Activated naive CD8-positive, alpha-beta T cell treated with anti-CD3 and anti-CD28 coated beads, Interleukin-2, amount 10 ng/mL, durations not matched to agents 7 days and 5 days (primary cell): ENCODE measurements around the gene DOCK10. TPM values are rescaled to one million over a fixed set of nuclear protein-coding genes. Genes with fewer than 3 reads are reported as not detected.

Experiments
- ATAC-seq: fragments of 150-1000 bp; cut with Tn5 transposase; one replicate; pipeline ENCODE4 v1.10.0; 2021; ENCODE audit warnings: low read depth, moderate library complexity
- POLR2A ChIA-PET: fragments of 350-600 bp; sonication (Branson Sonifier 250); formaldehyde crosslinking; loops from one replicate; lab custom pipeline; 2021; ENCODE audit warnings: antibody characterized with exemption; lab: Charles Lee
- DNase-seq: peaks from one replicate; pipeline ENCODE4 v3.0.0; 2021
- H3K27ac Mint-ChIP-seq: one replicate; pipeline ENCODE4 v1.8.0; 2022; ENCODE audit warnings: mild to moderate bottlenecking, mixed read lengths
- H3K27me3 Mint-ChIP-seq: one replicate; pipeline ENCODE4 v1.8.0; 2022; ENCODE audit warnings: mild to moderate bottlenecking, moderate library complexity, mixed read lengths
- H3K36me3 Mint-ChIP-seq: one replicate; pipeline ENCODE4 v1.8.0; 2021; ENCODE audit warnings: mild to moderate bottlenecking, mixed read lengths
- H3K4me1 Mint-ChIP-seq: one replicate; pipeline ENCODE4 v1.8.0; 2021; ENCODE audit warnings: mixed read lengths
- H3K4me3 Mint-ChIP-seq: one replicate; pipeline ENCODE4 v1.8.0; 2022; ENCODE audit warnings: mild to moderate bottlenecking, moderate library complexity, mixed read lengths
- H3K9me3 Mint-ChIP-seq: one replicate; pipeline ENCODE4 v1.8.0; 2021; ENCODE audit warnings: mixed read lengths
- total RNA-seq, 2 experiments: library from RNA; stranded (reverse); gene quantifications; one replicate each; pipeline ENCODE4 v1.2.3, GENCODE V29; 2021

DOCK10 gene
- 100 to 1,000 TPM; 259 to 273 TPM for total RNA-seq

DNA sequence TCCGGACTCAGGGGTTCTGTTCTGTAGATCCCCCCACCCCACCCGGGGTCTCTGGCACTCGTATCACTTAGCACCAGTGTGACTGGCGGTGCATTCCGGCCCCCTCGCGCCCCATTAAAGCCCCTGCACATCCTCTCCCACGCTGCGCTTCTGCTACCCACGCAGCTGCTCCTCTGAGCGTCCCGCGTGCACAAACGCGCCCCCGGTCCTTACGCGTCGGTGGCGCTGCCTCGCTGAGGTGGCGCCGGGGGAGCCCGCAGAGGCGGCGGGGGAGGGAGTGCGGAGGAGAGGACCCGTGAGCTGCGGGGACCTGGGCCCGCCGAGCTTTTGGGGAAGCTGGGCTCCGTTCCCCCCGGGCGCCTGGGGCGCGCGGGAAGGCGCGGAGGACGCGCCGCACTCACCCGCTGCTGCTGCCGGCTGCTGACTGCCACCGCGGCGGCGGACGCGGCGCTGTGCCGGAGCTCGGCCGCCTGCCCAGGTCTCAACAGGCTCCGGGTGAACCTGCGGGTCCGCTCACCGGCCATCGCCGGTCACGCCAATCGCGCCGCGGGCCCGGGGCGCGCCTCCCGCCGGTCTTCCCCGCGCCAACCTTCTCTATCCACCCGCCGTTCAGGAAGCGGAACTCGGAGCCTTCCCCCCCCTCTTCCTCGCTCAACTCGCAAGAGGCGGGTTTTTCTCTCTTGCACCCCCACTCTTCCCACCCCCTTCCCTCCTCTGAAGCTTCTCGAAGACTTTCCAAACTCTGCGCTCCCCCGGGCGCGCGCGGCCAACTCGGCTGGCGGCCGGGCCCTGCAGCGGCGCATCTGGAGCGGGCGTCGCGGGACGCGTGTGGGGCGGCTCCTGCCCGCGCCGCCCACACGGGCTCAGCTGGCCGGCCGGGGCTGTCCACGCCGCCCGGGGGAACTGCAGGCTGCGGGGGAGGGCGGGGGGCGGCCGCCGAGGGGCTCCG lies at the start of gene DOCK10:
Gene DOCK10 (minus strand): TSS at position 618 of the 949 bp plus-strand sequence. CDS start 94 bp downstream, at position 524.
- Mint-ChIP-seq H3K4me1 (peaks cover 35% of the 10 kb centered on the region), H3K9me3 (no peaks in the 10 kb centered on the region), H3K4me3 (peak within 1 kb of the TSS; percentile 95), H3K27ac (peak within 1 kb of the TSS; percentile 96), H3K36me3 (peaks cover 16% of the 10 kb centered on the region), H3K27me3 (peaks cover 20% of the 10 kb centered on the region)
- peak; percentile 48 for ATAC-seq
- POLR2A ChIA-PET, result interaction anchor here (0.6 to 7.3 kb wide), 11 partner anchors 11 to 282 kb away, joined by 3 to 134 read pairs (median 3); no protein-coding TSS in a partner anchor
- DNase-seq, result peak; percentile 75

DNA sequence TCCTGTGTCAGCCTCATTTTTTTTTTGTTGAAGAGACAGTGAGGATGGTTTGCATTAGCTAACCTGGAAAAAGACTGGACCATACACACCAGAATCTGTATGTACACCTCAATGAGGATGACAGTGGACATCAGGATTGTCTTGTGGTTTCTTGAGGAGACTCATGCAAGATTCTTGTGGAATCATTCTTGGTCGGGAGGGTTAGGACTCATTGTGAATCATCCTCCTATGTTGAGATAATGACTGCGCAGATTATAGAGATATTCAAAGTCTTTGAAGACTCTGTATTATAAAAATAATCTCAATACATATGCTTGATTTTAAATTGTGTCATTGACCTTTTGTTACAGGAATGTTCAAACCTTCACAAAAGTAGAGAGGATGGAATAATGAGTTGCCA lies 49.1 kb upstream of the DOCK10 start:
- POLR2A ChIA-PET, result no interaction called here
- Mint-ChIP-seq H3K36me3 (peaks cover 5% of the 10 kb centered on the region), H3K27ac (no peak overlapping the region), H3K4me3 (no peak overlapping the region), H3K4me1 (peaks cover 4% of the 10 kb centered on the region), H3K27me3 (no peaks in the 10 kb centered on the region), H3K9me3 (peaks cover 3% of the 10 kb centered on the region)
- no peak for ATAC-seq
- no peak for DNase-seq

DNA sequence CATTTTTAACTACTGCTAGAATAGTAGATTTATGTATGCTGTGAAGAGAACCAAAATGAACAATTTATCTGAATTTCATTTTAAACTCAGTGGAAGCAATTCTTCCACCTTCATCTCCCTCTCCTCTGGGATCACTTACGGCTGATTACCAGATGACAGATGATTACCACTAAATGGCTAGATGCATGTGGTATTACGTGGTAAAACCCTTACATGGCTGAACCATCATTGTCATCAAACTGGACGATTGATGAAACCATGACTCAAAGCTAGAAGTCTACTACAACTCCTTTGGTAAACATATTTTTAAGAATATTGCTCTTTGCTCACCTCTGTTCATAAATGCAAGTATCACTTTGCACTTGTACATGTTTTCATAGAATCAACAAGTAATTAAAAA lies 48.5 kb upstream of the DOCK10 start:
- Mint-ChIP-seq H3K27ac (no peak overlapping the region), H3K9me3 (peaks cover 3% of the 10 kb centered on the region), H3K4me1 (peaks cover 5% of the 10 kb centered on the region), H3K4me3 (no peak overlapping the region), H3K27me3 (no peaks in the 10 kb centered on the region), H3K36me3 (peaks cover 5% of the 10 kb centered on the region)
- no peak for DNase-seq
- no peak for ATAC-seq
- POLR2A ChIA-PET, result no interaction called here

DNA sequence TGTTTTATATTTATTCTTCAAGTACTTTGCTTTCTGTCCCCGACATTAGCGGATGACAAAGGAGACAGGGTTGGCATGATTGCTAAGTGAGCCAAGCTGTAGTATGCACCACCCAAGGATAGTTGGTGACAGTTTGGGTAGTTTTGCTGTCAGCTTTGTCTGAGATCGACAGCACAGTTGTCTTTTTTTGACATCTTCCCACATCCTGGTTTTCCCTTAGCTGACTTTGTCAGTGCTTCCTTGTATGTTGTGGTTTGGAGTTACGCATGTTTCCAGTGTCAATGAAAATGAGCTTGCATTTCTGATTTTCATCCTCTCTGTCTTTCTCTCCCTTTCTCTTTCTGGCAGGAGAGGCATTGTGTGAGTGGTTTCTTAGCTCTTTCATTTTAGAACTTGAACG lies 44.6 kb upstream of the DOCK10 start:
- no peak for DNase-seq
- no peak for ATAC-seq
- Mint-ChIP-seq H3K4me1 (peaks cover 5% of the 10 kb centered on the region), H3K27ac (peak overlapping the region; percentile 66), H3K9me3 (peaks cover 3% of the 10 kb centered on the region), H3K36me3 (peaks cover 3% of the 10 kb centered on the region), H3K27me3 (no peaks in the 10 kb centered on the region), H3K4me3 (peak overlapping the region; percentile 63)
- POLR2A ChIA-PET, result interaction anchor here (1.4 kb wide), 1 partner anchor 34 kb away, joined by 3 read pairs; no protein-coding TSS in a partner anchor

DNA sequence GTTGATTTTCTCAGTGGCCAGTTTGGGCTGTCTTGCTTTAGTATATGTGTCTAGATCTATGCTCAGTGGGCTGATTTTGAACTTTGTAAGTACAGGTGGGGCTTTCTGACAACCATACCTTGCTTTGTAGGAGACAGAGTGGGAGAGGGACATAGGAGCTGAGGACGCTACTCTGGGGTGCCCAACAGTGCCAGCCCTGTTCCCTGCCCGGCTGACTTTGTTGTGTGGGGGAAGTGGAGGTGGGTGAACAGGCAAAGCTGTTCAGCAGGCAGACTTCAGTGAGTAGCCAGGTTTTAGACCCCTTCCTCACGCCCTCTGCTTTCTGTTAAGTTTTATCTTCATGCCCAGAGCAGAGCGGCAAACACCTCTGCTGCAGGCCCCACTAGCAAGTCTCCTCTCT lies 44.2 kb upstream of the DOCK10 start:
- DNase-seq (no peak), ATAC-seq (no peak)
- H3K27ac Mint-ChIP-seq, result no peak overlapping the region
- POLR2A ChIA-PET, result interaction anchor here (1.4 kb wide), 1 partner anchor 34 kb away, joined by 3 read pairs; no protein-coding TSS in a partner anchor
- H3K27me3 Mint-ChIP-seq, result no peaks in the 10 kb centered on the region
- peaks cover 5% of the 10 kb centered on the region for H3K4me1 Mint-ChIP-seq
- peaks cover 3% of the 10 kb centered on the region for H3K9me3 Mint-ChIP-seq
- H3K4me3 Mint-ChIP-seq, result no peak overlapping the region
- H3K36me3 Mint-ChIP-seq, result peaks cover 3% of the 10 kb centered on the region

DNA sequence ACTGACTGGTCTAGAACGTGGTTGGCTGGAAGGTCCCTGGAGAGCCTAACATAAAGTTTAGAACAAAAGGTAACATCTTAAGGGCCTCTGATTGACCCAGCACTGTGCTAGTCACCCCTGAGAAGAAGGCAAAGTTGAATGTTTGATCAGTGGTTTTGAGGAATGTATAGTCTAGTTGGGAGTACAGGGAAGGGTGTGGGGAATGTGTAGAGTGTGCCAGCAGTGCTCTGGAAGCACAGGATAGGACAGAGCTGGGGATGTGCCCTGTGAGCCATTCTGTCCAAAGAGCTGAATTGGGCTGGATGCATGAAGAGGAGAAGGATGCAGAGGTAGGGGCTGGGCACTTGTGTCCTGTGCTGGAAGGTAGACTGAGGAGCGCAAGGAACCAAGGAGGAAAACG lies 41.0 kb upstream of the DOCK10 start:
- POLR2A ChIA-PET, result no interaction called here
- DNase-seq, result no peak
- no peak for ATAC-seq
- H3K36me3 Mint-ChIP-seq, result no peaks in the 10 kb centered on the region
- no peak overlapping the region for H3K27ac Mint-ChIP-seq
- H3K4me3 Mint-ChIP-seq, result no peak overlapping the region
- peaks cover 3% of the 10 kb centered on the region for H3K4me1 Mint-ChIP-seq
- H3K27me3 Mint-ChIP-seq, result no peaks in the 10 kb centered on the region
- H3K9me3 Mint-ChIP-seq, result peaks cover 3% of the 10 kb centered on the region

DNA sequence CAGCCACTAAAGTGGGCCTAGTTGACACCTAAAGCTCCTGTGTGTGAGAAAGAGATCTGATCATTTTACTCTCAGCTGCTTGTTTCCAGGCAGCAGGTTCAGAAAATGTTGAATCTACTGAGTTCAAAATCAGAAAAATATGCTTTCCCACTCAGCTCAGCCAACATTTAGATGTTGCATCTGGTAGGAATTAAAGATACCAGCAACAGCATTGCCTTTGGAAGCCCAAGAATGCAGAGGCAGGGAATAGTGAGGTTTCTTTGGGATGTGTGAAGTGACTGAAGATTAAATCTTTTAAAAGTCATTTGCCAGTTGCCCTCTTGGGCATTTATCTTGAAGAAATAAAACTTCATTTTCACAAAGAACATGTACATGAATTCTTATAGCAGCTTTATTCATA lies 33.9 kb upstream of the DOCK10 start:
- ATAC-seq (no peak), DNase-seq (no peak)
- peaks cover 3% of the 10 kb centered on the region for H3K9me3 Mint-ChIP-seq
- H3K4me3 Mint-ChIP-seq, result no peak overlapping the region
- H3K27me3 Mint-ChIP-seq, result peaks cover 2% of the 10 kb centered on the region
- H3K36me3 Mint-ChIP-seq, result peaks cover 1% of the 10 kb centered on the region
- H3K4me1 Mint-ChIP-seq, result no peaks in the 10 kb centered on the region
- POLR2A ChIA-PET, result no interaction called here
- H3K27ac Mint-ChIP-seq, result no peak overlapping the region

DNA sequence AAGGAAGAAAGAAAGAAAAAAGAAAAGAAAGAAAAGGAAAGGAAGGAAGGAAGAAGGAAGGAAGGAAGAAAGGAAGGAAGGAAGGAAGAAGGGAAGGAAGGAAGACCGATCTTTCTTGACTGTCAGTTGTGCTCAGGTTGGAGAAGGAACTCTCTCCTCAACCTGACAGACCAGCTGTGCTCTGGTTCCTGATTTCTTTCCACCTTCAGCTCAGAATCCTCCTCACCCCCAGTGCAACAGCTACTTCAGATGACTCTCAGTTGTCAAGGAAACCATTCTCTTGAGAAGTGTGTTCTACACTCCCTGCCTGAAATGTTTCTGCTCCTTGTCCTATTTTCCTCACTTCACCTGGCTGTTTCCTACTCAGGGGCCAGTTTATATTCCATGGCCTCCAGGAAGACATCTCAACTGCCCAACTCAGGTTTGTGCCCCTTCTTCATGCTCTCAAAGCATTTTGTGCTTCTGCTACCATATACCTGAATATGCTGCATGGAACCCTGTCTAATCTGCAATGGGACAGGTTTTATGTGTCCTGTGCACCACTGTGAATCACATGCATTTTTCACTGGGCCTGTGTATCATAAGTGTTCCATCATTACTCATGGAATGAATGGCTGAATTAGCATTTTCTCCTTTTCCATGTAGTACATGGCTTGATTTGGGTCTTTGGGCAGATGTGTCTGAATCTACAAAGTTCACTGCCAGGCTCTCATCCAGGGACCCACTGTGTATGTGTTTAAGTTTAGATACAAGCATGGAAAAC lies 32.8 kb upstream of the DOCK10 start:
- H3K27me3 Mint-ChIP-seq, result peaks cover 2% of the 10 kb centered on the region
- DNase-seq (no peak), ATAC-seq (no peak)
- peaks cover 2% of the 10 kb centered on the region for H3K9me3 Mint-ChIP-seq
- H3K36me3 Mint-ChIP-seq, result peaks cover 1% of the 10 kb centered on the region
- no peaks in the 10 kb centered on the region for H3K4me1 Mint-ChIP-seq
- no peak overlapping the region for H3K4me3 Mint-ChIP-seq
- no peak overlapping the region for H3K27ac Mint-ChIP-seq
- POLR2A ChIA-PET, result no interaction called here

DNA sequence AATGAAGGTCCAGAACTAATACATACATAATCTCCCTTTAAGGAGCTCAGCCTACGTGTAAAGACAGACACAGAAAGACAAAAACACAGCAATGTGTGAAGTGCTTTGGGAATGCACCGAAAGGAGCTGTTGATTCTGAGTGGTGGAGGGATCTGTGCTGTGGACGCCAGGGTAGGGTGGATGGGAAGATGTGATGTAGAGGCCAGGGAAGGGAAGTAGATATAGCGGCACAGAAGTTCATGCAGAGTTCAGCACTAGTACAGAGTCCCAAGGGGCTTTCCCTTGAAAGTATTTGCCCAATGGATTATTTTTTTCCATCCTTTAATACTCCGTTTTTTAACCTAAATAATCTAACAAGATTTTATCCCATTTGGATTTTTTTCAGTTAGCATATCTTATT lies 32.1 kb upstream of the DOCK10 start:
- POLR2A ChIA-PET, result no interaction called here
- Mint-ChIP-seq H3K9me3 (peaks cover 2% of the 10 kb centered on the region), H3K27me3 (peaks cover 2% of the 10 kb centered on the region), H3K4me3 (no peak overlapping the region), H3K4me1 (no peaks in the 10 kb centered on the region), H3K27ac (no peak overlapping the region), H3K36me3 (peaks cover 1% of the 10 kb centered on the region)
- DNase-seq (no peak), ATAC-seq (no peak)

DNA sequence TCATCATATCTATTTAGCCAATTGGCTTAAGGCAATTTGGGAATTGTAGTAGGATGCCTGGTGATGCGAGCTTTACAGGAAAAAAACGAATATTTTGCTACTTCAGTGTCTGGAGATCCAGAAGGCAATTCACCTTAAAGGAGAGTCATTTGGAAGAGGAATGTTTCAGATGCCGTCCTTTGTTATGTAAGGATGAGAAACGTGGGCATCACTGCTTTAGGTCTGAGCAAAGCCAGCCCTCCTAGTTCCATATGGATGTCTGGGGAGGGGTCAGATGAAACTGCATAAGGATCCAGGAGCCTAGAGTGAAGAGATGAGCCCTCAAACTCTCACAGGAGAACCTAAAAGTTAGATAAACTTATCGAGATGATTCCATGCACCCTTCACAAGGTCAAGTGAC lies 30.9 kb upstream of the DOCK10 start:
- H3K27me3 Mint-ChIP-seq, result peaks cover 2% of the 10 kb centered on the region
- peaks cover 5% of the 10 kb centered on the region for H3K9me3 Mint-ChIP-seq
- H3K36me3 Mint-ChIP-seq, result peaks cover 7% of the 10 kb centered on the region
- H3K4me3 Mint-ChIP-seq, result no peak overlapping the region
- no peak overlapping the region for H3K27ac Mint-ChIP-seq
- POLR2A ChIA-PET, result no interaction called here
- no peak for ATAC-seq
- no peak for DNase-seq
- no peaks in the 10 kb centered on the region for H3K4me1 Mint-ChIP-seq

DNA sequence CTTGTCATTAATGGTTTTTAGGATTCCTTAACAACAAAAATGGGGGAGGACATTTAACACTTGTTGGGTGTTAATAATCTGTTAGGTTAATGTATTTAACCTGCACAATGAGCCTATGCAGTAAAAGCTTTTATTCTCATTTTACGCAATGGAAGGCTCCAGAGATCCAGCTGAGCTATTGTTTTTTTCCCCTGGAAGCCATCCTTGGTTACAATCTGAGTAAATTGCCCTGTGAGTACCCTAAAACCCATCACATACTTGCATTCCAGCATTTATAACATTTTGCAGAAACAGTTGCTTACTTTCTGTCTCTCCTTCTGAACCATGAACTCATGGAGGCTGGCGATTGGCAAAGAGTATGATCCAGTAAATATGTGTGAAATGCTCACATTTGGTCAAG lies 30.2 kb upstream of the DOCK10 start:
- peaks cover 2% of the 10 kb centered on the region for H3K27me3 Mint-ChIP-seq
- no peaks in the 10 kb centered on the region for H3K4me1 Mint-ChIP-seq
- peaks cover 9% of the 10 kb centered on the region for H3K9me3 Mint-ChIP-seq
- ATAC-seq (no peak), DNase-seq (no peak)
- H3K36me3 Mint-ChIP-seq, result peaks cover 11% of the 10 kb centered on the region
- H3K4me3 Mint-ChIP-seq, result no peak overlapping the region
- POLR2A ChIA-PET, result no interaction called here
- no peak overlapping the region for H3K27ac Mint-ChIP-seq

DNA sequence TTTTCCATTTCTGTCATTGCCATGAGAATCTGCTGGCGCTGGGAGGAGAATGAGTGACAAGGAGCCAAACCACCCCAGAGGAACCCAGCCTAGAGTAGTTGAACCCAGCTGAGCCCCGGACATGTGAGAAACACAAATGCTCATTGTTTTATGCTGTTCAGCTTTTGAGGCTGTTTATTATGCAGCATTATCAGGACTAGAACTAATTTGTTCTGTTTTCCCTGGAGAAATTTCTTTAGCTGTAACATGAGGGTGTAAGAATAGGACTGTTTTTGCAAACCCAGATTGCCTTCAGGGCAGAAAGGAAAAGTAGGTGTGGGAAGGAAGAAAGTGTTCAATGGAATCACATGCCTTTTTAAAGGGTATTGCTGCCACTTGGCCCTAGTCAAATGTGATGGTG lies 28.5 kb upstream of the DOCK10 start:
- Mint-ChIP-seq H3K4me1 (no peaks in the 10 kb centered on the region), H3K27ac (no peak overlapping the region), H3K4me3 (no peak overlapping the region), H3K9me3 (peaks cover 22% of the 10 kb centered on the region), H3K27me3 (peaks cover 2% of the 10 kb centered on the region), H3K36me3 (peaks cover 23% of the 10 kb centered on the region)
- no peak for ATAC-seq
- POLR2A ChIA-PET, result no interaction called here
- DNase-seq, result no peak

DNA sequence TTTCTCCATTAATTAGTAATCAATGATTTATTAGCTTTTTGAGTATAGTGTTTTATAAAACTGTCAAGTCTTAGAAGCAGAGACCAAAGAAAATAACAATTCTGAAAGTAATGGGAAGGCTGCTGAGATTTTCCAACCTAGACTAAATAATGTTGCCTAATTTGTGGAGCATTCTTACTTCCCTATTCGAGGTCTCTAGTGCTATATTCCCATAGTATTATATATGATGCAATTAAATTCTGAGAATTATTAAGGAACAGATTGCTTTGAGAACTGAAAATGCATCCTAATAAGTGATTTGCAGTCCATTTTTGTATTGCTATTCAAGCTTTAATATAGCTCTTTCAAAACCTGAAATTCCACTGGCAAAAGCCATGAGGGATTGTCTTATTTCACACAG lies 27.7 kb upstream of the DOCK10 start:
- Mint-ChIP-seq H3K27me3 (peaks cover 2% of the 10 kb centered on the region), H3K4me1 (peaks cover 1% of the 10 kb centered on the region), H3K9me3 (peaks cover 24% of the 10 kb centered on the region), H3K4me3 (no peak overlapping the region), H3K27ac (no peak overlapping the region), H3K36me3 (peaks cover 23% of the 10 kb centered on the region)
- POLR2A ChIA-PET, result interaction anchor here (0.8 kb wide), 1 partner anchor 721 kb away, joined by 4 read pairs; no protein-coding TSS in a partner anchor
- DNase-seq, result no peak
- ATAC-seq, result no peak
